Measurements from ENCODE around the gene PRSS27.
"Not testable (repeated sequence)": the region's sequence is repeated elsewhere in the genome, so short reads cannot be mapped to it uniquely, and the experiment has no call there.

Gene PRSS27

GRCh38 chr16:2692948-2693651 is 26.9 kb downstream of the PRSS27 start:
- no peak for DNase-seq (ENCODE audit: low spot score)

- no peak for DNase-seq (ENCODE audit: low spot score)
These were observed 27.6 kb downstream of the PRSS27 start for GRCh38 chr16:2692251-2692947.

DNA sequence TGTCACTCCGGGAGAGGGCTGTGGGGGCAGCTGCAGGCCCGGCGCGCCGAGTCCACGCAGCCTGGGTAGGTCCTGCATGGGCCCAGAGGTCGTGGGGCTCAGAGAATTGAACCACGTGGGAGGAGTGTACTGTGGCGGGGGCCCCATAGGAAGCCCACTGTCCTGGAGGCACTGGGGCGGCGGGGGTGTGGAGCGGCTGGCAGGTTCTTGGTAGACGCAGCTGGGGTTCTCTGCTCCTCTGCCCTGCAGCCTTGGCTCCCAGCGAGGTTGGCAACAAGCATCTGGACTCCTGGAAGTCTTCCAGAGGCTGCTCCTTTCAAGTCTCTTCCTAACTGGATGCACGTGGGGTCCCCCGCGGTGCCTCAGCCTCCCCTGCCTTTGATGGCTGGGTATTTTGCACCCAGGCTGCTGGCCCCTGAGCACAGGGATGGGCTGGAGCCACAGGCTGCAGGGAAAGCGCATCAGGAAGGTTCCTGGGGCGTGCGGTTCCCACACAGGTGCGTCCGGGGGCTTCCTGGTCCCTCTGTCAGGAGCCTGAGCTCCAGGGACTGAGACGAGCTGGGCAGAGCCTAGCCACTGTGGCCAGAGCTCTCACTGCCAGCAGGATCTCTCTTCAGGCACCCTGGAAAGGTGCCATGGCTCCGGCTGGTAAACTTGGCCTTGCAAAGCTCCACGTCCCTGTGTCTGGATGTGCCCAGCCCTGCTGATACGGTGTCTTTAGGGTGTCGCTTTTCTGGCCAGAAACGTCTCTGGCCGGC is 28.4 kb downstream of the PRSS27 start:
- DNase-seq (ENCODE audit: low spot score) = no peak

- DNase-seq (ENCODE audit: low spot score) = no peak
These were observed 29.2 kb downstream of the PRSS27 start for GRCh38 chr16:2690852-2691251.

GRCh38 chr16:2689968-2690801 is 29.8 kb downstream of the PRSS27 start:
- no peak for DNase-seq (ENCODE audit: low spot score)

- not testable (repeated sequence) for DNase-seq (ENCODE audit: low spot score)
These were observed 30.6 kb downstream of the PRSS27 start for GRCh38 chr16:2689422-2689821.

GRCh38 chr16:2687531-2688308 is 32.3 kb downstream of the PRSS27 start:
- DNase-seq (ENCODE audit: low spot score) = no peak

- DNase-seq (ENCODE audit: low spot score) = no peak
These were observed 33.0 kb downstream of the PRSS27 start for GRCh38 chr16:2686912-2687507.

DNA sequence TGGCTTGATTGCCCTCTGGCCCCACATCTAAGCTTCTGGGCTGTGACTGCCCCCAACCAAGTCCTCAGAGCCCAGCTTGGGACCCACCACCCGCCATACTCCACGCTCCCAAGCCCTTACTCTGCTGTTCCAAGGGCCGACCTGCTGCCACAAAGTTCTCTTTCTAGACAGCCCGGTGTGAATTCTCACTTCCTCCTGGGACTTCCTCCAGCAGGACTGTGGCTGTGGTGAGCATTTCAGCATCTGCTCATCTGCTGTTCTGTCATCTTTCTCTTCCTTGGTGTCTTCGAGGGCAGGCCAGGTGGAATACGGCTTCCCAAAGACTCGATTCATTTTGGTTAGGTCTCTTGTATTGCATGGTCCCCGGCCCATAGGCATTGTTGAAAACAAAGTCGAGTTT is 33.9 kb downstream of the PRSS27 start:
- DNase-seq (ENCODE audit: low spot score) = not testable (repeated sequence)

DNA sequence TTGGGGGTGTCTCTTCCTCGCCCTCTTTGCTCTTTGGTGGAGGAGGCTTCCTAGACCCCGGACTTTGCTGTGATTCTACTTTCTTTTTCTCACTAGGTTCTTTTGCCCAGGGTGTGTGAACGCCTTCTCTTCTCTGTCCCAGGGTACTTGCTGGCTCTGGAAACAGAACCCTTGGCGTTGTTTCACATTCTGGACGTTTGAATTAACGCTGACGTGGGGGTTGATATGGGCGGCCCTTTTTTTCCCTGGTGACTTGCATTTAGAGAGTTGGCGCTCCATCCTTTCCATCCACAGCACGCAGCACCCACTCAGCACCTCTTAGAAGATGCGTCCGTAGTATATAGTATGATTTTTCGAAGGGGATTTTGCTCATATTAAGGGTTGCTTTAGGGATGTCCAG is 37.0 kb downstream of the PRSS27 start:
- peak; percentile 38 for DNase-seq (ENCODE audit: low spot score)

DNA sequence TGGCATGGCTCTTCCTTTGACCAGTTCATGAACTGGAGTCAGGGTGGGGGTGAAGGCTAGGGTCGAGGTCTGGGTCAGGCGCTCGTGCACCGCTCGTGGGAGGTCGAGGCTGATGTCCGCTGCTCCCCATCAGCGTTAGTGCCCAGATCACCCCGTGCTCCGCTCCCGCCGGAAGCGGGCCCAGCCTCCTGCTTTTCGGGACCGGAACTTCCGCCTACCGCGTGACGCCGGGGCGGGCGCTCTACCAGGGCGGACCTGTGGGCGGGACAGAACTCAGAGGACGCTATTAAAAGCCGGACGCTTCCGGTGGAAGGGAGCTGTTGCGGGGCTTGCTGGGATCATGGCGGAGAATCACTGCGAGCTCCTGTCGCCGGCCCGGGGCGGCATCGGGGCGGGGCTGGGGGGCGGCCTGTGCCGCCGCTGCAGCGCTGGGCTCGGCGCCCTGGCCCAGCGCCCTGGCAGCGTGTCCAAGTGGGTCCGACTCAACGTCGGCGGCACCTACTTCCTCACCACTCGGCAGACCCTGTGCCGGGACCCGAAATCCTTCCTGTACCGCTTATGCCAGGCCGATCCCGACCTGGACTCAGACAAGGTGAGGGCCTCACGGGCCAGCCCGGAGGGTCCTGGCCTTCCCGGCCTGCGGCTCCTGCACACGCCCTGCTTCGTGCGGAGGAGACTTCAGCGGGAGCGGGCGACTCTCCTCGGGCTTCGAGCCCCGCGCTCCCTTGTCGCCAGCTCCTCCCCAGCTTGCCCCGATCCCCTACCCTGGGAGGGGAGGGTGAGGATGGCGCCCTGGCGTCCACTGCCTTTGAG is 37.6 kb downstream of the PRSS27 start, which contains the start of gene KCTD5:
KCTD5 (plus strand) TSS at position 315 of the 813 bp plus-strand sequence; CDS start at position 341, 26 bp downstream.
- DNase-seq (ENCODE audit: low spot score) = peak; percentile 97

DNA sequence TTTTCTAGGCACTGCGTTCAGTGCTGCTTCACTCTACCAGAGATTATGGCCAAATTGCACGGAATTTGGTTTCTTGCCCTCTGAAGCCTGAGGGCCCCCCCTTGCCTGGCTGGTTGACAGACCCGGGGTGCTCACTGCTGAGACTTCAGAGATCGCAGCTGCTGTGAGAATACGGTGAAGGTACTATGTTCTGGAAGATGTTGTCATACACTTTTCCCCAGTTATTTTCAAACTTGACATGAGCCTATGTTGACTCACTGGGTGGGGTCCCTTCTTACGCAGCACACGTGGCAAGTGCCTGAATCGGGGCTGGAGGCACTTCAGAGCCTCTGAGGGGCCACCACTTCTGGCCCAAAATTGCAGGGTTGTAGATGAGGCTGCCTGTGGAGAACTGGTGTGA is 39.7 kb downstream of the PRSS27 start:
- DNase-seq (ENCODE audit: low spot score) = peak; percentile 62

DNA sequence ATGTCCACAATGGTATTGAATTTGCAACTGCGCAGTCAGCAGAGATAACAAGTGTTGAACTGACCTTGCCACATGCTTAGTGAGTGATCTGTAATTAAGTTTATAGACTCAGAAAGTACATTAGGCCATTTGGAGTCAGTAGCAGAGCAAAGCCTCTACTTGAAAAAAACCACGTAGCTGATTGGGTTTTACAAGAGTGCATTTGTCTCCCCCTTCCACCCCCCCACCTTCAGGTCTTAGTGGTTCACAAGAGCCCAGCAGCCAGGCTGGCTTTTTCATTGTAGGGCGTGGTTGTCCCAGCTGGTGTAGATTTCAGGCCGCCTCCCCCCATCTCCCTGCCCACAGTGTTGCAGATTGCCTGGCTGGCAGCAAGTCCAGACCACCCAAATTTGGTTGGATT is 40.1 kb downstream of the PRSS27 start:
- not testable (repeated sequence) for DNase-seq (ENCODE audit: low spot score)

DNA sequence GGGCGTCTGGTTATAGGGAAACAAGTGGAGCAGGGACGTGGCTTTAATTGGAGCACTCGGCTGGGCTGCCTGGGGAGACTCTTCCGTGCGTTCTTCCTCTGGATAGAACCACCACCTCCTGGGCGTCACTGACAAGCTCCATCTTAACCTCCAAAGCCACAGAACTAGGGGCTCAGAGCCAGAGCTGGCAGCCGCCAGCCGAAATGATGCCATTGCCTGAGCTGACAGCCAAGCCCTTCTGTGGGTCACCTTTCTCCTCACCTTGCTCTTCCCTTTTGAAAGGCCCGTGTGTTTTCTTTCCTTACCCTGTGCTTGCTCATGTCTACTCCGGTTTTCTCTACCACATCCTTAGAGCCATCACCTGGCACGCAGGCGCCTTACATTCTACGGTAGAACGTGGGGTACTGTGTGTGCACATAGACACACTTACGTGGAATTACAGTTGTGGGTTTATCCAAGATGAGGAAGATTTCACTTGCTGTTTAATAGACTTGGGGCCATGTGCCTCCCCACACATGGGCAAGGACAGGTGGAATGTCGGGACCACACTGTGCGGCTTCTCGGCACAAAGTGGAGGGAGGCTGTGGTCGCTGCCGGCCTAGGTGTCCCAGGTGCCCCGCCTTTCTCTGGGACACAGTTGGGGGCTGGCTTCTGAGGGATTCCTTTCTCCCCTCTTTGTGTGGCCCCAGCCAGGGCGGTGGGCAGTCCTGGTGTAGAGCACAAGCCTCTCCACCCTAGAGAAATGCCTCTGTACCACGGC is 41.6 kb downstream of the PRSS27 start:
- not testable (repeated sequence) for DNase-seq (ENCODE audit: low spot score)

- DNase-seq (ENCODE audit: low spot score) = not testable (repeated sequence)
These were observed 43.1 kb downstream of the PRSS27 start for GRCh38 chr16:2676937-2677336.

GRCh38 chr16:2675714-2676113 is 44.3 kb downstream of the PRSS27 start:
- peak; percentile 93 for DNase-seq (ENCODE audit: low spot score)

DNA sequence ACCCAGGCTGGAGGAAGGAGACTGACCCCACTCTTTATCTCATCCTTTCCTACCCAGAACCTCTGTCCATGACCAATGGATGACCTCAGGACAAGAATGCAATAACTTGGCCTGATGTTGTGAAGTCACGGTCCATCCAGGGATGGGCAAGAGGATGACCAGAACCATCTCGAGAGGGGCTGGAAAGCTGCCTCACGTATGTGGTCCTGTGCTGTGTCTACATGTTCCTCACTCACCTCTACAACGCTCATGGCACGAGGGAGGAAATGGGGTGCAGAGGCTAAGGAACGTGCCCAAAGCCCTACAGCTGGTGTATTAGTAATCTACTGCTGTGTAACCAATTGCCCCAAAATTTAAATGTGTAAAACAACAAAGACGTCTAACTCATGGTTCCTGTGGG is 45.0 kb downstream of the PRSS27 start:
- no peak for DNase-seq (ENCODE audit: low spot score)

DNA sequence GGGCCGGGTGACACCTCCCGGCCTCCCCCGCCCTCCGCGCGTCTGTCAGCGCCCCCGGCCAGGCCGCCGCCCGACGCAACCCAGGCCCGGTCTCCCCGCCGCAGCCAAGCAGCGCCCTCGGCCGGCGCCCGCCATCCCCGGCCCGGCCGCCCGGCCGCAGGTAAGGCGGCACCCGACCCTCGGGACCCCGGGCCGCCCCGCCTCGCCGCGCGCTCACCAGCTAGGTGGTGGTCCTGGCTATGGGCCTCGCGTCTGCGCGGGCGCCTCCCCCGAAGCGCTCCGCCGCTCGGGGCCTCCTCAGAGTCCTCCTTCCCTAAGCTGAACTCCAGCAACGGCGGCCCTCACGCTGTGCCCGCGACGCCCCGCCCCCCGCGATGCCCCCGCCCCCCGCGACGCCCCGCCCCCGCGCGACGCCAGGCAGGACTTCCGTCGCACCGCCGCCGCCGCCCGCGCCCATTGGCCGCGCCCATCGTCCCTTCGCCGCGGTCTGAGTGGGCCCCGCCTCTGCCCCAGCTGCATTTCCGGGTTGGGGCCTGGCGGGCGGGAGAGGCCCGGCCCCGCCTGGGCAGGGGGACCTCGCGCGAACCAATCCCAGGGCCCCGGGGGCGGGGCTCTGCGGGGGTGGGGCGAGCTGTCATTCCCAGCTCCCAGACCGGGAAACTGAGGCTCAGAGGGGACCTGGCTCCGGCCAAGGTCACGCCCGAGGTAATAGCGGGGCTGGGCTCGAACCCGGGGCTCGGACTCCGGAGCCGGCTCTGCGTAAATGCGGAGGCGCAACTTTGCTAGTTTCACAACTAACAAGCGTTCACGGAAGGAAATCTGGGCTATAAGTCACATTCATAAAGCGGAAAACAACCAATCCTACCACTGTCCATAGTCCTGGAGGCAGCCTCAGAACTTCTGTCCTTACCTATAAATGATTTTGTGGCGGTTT is 46.7 kb downstream of the PRSS27 start:
- DNase-seq (ENCODE audit: low spot score) = peak; percentile 94
